ENCODE results near the gene PPM1F.

DNA sequence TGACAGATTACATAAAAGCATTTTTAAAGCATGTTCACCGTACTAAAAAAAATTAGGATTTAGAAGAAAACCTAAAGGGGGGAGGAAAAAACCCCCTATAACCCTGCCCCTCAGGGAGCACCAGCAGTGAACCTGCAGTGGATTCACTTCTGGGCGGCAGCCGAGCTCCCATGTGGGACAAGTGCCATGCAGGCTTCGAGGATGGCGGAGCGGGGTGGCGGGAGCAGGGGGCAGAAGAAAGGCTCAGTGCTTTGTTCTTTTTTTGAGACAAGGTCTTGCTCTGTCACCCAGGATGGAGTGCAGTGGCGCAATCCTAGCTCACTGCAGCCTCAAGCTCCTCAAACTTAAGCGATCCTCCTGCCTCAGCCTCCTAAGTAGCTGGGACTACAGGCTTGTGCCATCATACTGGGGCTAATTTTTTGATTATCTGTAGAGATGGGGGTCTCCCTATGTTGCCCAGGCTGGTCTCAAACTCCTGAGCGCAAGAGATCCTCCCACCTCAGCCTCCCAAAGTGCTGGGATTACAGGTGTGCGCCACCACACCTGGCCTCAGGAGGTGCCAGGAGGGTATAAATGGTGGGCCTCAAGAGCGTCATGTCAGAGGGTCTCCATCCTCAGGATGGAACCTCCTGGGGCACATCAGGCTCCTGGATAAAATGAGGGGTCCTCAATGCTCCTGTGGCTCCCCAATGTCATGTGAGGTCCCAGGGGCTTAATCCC, 34.0 kb downstream of the PPM1F start:
- TF ChIP-seq, protein P1, sequence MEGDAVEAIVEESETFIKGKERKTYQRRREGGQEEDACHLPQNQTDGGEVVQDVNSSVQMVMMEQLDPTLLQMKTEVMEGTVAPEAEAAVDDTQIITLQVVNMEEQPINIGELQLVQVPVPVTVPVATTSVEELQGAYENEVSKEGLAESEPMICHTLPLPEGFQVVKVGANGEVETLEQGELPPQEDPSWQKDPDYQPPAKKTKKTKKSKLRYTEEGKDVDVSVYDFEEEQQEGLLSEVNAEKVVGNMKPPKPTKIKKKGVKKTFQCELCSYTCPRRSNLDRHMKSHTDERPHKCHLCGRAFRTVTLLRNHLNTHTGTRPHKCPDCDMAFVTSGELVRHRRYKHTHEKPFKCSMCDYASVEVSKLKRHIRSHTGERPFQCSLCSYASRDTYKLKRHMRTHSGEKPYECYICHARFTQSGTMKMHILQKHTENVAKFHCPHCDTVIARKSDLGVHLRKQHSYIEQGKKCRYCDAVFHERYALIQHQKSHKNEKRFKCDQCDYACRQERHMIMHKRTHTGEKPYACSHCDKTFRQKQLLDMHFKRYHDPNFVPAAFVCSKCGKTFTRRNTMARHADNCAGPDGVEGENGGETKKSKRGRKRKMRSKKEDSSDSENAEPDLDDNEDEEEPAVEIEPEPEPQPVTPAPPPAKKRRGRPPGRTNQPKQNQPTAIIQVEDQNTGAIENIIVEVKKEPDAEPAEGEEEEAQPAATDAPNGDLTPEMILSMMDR (IDR thresholded peaks at IDR 0.05), result no peak
- TF ChIP-seq EZH2 (IDR thresholded peaks at IDR 0.05; ENCODE audit: borderline replicate concordance, insufficient read depth, low read depth, low read length, poor library complexity, severe bottlenecking), result no peak

All from B cell (primary cell).